Mesendoderm (in vitro differentiated cells): ENCODE data around the gene ZFP92.

Experiments used
- DNase-seq: peaks from one replicate; pipeline ENCODE4 v3.0.0; 2013
- H2AK5ac ChIP-seq: 2 replicates; pipeline ENCODE4 v1.6.1; 2013; ENCODE audit warnings: low read length, inconsistent platforms
- H2BK120ac ChIP-seq: 2 replicates; pipeline ENCODE4 v1.6.1; 2013; ENCODE audit warnings: low read depth, mild to moderate bottlenecking, low read length, moderate library complexity, mixed read lengths
- H2BK15ac ChIP-seq: replicated peaks from 2 replicates; pipeline ENCODE4 v1.6.1; 2013; ENCODE audit warnings: low read depth, mild to moderate bottlenecking, moderate library complexity
- H2BK5ac ChIP-seq: 2 replicates; pipeline ENCODE4 v1.6.1; 2013; ENCODE audit warnings: low read length, inconsistent platforms
- H3K18ac ChIP-seq: 2 replicates; pipeline ENCODE4 v1.6.1; 2013; ENCODE audit warnings: mild to moderate bottlenecking, low read length, mixed read lengths
- H3K23ac ChIP-seq: one replicate; pipeline ENCODE4 v1.6.1; 2013; ENCODE audit warnings: low read length
- H3K27ac ChIP-seq: 2 replicates; pipeline ENCODE4 v1.5.1; 2013; ENCODE audit warnings: low read depth, mild to moderate bottlenecking, inconsistent platforms, low read length, moderate library complexity
- H3K27me3 ChIP-seq: 2 replicates; pipeline ENCODE4 v1.6.1; 2013; ENCODE audit warnings: low read length, control low read depth, mild to moderate bottlenecking, inconsistent platforms; ENCODE audit not compliant: insufficient read depth, poor library complexity
- H3K36me3 ChIP-seq: 2 replicates; pipeline ENCODE4 v1.6.1; 2013; ENCODE audit warnings: low read length, inconsistent platforms; ENCODE audit not compliant: control insufficient read depth, insufficient read depth
- H3K4ac ChIP-seq: one replicate; pipeline ENCODE4 v1.6.1; 2013; ENCODE audit warnings: low read depth, mild to moderate bottlenecking, low read length, moderate library complexity
- H3K4me1 ChIP-seq: 2 replicates; pipeline ENCODE4 v1.6.1; 2013; ENCODE audit warnings: low read depth, low read length, inconsistent platforms; ENCODE audit not compliant: control insufficient read depth
- H3K4me2 ChIP-seq: 2 replicates; pipeline ENCODE4 v1.6.1; 2013; ENCODE audit warnings: low read length
- H3K4me3 ChIP-seq: 2 replicates; pipeline ENCODE4 v1.5.1; 2013; ENCODE audit warnings: mild to moderate bottlenecking, low read length
- H3K56ac ChIP-seq: one replicate; pipeline ENCODE4 v1.6.1; 2013; ENCODE audit warnings: low read length
- H3K79me1 ChIP-seq: 2 replicates; pipeline ENCODE4 v1.6.1; 2013; ENCODE audit warnings: low read length, inconsistent platforms
- H3K79me2 ChIP-seq: 2 replicates; pipeline ENCODE4 v1.6.1; 2013; ENCODE audit warnings: mild to moderate bottlenecking, low read length; ENCODE audit not compliant: control insufficient read depth, insufficient read depth
- H3K9ac ChIP-seq: 2 replicates; pipeline ENCODE4 v1.6.1; 2013; ENCODE audit warnings: low read length, inconsistent platforms
- H4K5ac ChIP-seq: one replicate; pipeline ENCODE4 v1.6.1; 2013; ENCODE audit warnings: low read length
- H4K8ac ChIP-seq: one replicate; pipeline ENCODE4 v1.6.1; 2013; ENCODE audit warnings: low read depth, mild to moderate bottlenecking, control low read depth, low read length, moderate library complexity
- whole genome bisulfite sequencing: extraction: QIAGEN DNeasy Blood & Tissue Kit; methylation state at CpG from one replicate; pipeline ENCODE4 v1.1.7; 2013; ENCODE audit warnings: low lambda C conversion rate, missing lambda C conversion rate; ENCODE audit not compliant: insufficient coverage; ENCODE audit errors: extremely low coverage; 5-methylcytosine and 5-hydroxymethylcytosine counted together

The ZFP92 gene

DNA sequence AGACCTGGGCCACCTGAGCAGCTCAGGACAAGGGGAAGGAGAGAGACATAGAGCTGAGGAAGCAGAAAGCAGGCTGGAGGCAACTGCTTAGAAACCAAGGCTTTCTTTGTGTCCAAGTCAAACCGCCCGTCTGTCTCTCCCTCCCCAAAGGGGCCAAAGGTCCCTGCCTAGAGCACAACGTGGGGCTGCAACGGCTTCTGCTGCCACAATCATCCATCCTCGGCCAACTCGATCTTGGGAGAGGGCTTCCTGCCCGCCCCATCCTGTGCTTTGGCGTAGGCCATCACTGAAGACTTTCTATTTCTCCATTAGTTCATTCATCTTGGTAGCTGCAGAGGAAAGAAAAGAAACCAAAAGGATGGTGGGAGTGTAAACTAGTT lies 36.3 kb downstream of the ZFP92 start:
- no peak overlapping the region for H3K56ac ChIP-seq
- H3K23ac ChIP-seq, result no peak overlapping the region
- no peak overlapping the region for H4K8ac ChIP-seq
- H3K18ac ChIP-seq, result no peak overlapping the region
- H4K5ac ChIP-seq, result no peak overlapping the region
- no peak overlapping the region for H3K9ac ChIP-seq
- no peak overlapping the region for H2BK120ac ChIP-seq
- H2AK5ac ChIP-seq, result no peak overlapping the region
- DNase-seq, result no peak
- no peak overlapping the region for H2BK5ac ChIP-seq
- H3K79me2 ChIP-seq, result no peaks in the 10 kb centered on the region
- no peak overlapping the region for H3K4ac ChIP-seq
- H3K79me1 ChIP-seq, result no peaks in the 10 kb centered on the region
- no peak overlapping the region for H2BK15ac ChIP-seq
- no peak overlapping the region for H3K4me2 ChIP-seq
- no peak overlapping the region for H3K4me3 ChIP-seq
- H3K27ac ChIP-seq, result no peak overlapping the region
- H3K27me3 ChIP-seq, result no peaks in the 10 kb centered on the region
- H3K36me3 ChIP-seq, result no peaks in the 10 kb centered on the region
- H3K4me1 ChIP-seq, result no peaks in the 10 kb centered on the region
- no CpG with 5 or more reads among the region's 8 CpGs for WGBS

DNA sequence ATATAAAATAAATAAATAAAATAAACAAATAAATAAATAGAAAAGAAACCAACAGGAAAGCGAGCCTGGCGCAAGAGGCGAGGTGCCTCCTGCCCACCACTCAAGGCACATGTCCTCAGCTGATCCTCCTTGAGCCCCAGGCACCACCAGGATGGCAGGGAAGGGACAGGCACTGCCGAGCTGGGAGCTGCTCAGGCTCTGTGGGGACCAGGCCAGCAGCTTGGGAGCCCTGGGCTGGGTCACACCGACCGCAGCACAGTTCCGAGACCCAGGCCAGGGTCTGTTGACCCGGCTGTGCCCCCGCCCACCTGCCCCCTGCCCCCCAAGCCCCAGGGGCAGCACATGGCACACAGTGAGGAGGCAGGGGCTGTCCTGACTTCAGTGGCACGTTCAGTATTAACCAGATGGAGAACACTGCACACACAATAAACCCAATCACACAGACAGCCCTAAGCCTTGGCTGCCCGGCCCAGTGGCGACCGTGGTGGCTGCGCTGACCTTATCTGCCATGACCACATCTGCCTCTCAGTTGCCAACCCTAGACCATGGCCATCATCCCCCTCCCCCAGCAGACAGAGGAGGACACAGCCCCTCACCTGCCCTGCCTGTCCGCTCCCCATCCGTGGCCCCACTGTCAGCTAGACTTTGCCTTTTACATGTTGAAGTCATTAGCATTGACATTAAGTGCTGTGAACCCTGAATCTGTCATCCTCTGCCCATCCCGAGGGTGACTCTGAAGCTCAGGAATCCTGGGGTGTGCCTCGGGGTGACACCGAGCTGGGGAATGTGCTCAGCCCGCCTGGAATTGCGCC lies 37.5 kb downstream of the ZFP92 start:
- no peak overlapping the region for H4K5ac ChIP-seq
- no peak overlapping the region for H2BK15ac ChIP-seq
- H2BK120ac ChIP-seq, result no peak overlapping the region
- no peak overlapping the region for H3K18ac ChIP-seq
- no peak overlapping the region for H3K56ac ChIP-seq
- H2AK5ac ChIP-seq, result no peak overlapping the region
- no peak overlapping the region for H3K4ac ChIP-seq
- DNase-seq, result no peak
- no peak overlapping the region for H4K8ac ChIP-seq
- no peak overlapping the region for H3K4me3 ChIP-seq
- H3K4me1 ChIP-seq, result no peaks in the 10 kb centered on the region
- no peaks in the 10 kb centered on the region for H3K79me2 ChIP-seq
- H3K23ac ChIP-seq, result no peak overlapping the region
- H3K27me3 ChIP-seq, result no peaks in the 10 kb centered on the region
- H3K4me2 ChIP-seq, result no peak overlapping the region
- H3K9ac ChIP-seq, result no peak overlapping the region
- H3K36me3 ChIP-seq, result no peaks in the 10 kb centered on the region
- no peaks in the 10 kb centered on the region for H3K79me1 ChIP-seq
- no CpG with 5 or more reads among the region's 21 CpGs for WGBS
- H2BK5ac ChIP-seq, result no peak overlapping the region
- H3K27ac ChIP-seq, result no peak overlapping the region

DNA sequence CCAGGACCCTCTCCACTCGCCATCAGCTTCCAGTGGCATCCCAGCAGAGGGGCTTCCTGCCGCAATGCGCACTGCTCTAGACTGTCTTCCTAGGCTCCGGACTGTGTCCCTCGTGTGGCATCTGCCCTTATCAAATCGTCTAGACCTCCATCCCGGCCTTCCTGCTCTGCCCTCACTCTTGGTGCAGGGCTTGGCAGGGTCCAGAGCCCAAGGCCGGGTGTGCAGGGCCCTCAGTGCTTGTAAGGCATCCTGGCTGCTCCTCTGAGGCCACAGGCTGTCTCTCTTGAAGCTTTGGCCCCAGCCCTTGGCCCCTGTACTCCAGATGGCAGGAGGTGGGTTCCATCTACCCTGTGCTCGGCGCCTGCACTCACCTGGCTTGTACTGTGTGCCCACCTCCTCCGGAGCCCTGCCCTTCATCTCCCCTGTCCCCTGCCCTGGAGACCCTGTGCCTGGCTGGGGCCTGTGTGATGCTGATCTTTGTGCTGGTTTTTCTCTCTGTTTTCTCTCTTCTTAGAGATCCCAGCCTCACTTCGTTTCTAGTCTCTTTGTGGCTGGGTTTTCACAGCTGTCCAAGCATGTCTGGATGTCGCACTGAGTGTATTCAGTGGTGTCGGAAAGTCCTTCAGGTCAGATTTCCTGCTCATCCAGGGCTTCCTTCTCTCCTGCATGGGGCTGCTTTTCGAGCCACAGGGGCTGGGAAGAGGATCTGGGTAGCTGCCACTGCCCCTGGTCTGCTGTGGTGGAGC lies 38.3 kb downstream of the ZFP92 start:
- no peak overlapping the region for H4K8ac ChIP-seq
- no peak overlapping the region for H3K4ac ChIP-seq
- H3K4me1 ChIP-seq, result no peaks in the 10 kb centered on the region
- no peak overlapping the region for H3K4me3 ChIP-seq
- no peak for DNase-seq
- no peak overlapping the region for H3K4me2 ChIP-seq
- no CpG with 5 or more reads among the region's 15 CpGs for WGBS
- H3K18ac ChIP-seq, result no peak overlapping the region
- no peak overlapping the region for H2BK15ac ChIP-seq
- H3K27me3 ChIP-seq, result no peaks in the 10 kb centered on the region
- no peaks in the 10 kb centered on the region for H3K79me2 ChIP-seq
- H3K27ac ChIP-seq, result no peak overlapping the region
- no peak overlapping the region for H3K23ac ChIP-seq
- H3K79me1 ChIP-seq, result no peaks in the 10 kb centered on the region
- no peaks in the 10 kb centered on the region for H3K36me3 ChIP-seq
- H2BK120ac ChIP-seq, result no peak overlapping the region
- H3K9ac ChIP-seq, result no peak overlapping the region
- H3K56ac ChIP-seq, result no peak overlapping the region
- H2AK5ac ChIP-seq, result no peak overlapping the region
- H4K5ac ChIP-seq, result no peak overlapping the region
- no peak overlapping the region for H2BK5ac ChIP-seq

DNA sequence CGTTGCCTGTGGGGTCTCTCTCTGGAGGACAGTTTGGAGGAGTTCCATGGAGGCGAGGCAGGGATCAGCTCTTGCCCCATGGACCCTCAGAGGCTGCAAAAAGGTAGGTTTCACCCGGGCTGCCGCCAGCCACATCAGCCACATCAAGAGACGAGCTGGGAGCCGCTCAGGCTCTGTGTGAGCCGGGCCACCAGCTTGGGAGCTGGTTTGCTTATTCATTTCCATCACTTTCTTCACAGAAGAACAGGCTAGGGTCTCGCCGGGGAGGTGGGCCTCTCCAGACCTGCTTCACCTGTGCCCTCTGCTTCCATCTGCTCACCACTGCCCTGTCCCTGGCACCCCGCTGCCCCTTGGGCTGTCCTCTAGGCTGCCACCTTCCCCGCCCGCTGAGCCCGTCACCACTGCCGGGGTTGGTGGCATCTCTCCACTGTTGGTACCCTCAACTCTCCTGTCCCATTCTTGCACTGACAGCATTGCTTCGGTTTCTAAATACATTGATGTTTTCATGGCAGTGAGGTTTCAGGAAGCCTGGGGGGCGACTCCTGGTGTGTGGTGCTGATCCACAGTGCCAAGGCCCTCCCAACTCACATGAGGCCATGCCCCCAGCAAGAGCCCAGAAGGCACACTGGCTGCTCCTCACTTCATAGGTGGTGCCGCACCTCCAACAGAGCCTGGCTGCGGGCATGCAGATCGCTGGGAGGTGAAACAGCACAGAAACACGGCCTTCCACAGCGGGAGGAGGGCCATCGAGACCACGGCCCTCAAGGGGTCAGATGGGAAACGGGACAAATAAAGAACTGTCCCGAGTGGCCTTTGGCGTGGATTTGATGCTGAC lies 39.1 kb downstream of the ZFP92 start:
- H3K4me1 ChIP-seq, result no peaks in the 10 kb centered on the region
- no peak overlapping the region for H2BK5ac ChIP-seq
- no peak overlapping the region for H2BK120ac ChIP-seq
- no peaks in the 10 kb centered on the region for H3K27me3 ChIP-seq
- no peak overlapping the region for H3K9ac ChIP-seq
- H2BK15ac ChIP-seq, result no peak overlapping the region
- no CpG with 5 or more reads among the region's 26 CpGs for WGBS
- no peak overlapping the region for H3K23ac ChIP-seq
- no peak overlapping the region for H3K18ac ChIP-seq
- H3K56ac ChIP-seq, result no peak overlapping the region
- H3K4ac ChIP-seq, result no peak overlapping the region
- no peak overlapping the region for H4K5ac ChIP-seq
- no peaks in the 10 kb centered on the region for H3K79me2 ChIP-seq
- no peak overlapping the region for H3K4me3 ChIP-seq
- H3K4me2 ChIP-seq, result no peak overlapping the region
- no peaks in the 10 kb centered on the region for H3K79me1 ChIP-seq
- no peak for DNase-seq
- no peaks in the 10 kb centered on the region for H3K36me3 ChIP-seq
- no peak overlapping the region for H2AK5ac ChIP-seq
- H3K27ac ChIP-seq, result no peak overlapping the region
- H4K8ac ChIP-seq, result no peak overlapping the region

DNA sequence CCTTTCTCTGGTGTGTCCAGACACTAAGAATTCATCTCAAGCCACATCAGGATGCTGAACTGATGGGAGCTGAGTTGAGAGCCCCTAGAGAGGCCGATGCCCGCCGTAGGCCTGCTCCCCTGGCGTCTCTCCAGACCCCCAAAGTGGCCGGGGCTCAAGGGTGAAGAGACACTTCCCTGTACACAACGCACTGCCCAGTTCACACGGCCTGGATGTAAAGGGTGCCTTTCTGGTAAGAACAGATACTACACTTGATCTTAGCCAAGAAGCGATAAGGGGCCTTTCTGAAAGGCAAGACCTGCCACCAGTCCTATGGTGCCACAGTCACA lies 39.6 kb downstream of the ZFP92 start:
- Histone ChIP-seq H3K56ac (no peak overlapping the region), H3K27ac (no peak overlapping the region), H3K4me3 (no peak overlapping the region), H4K5ac (no peak overlapping the region), H2AK5ac (no peak overlapping the region), H2BK15ac (no peak overlapping the region), H4K8ac (no peak overlapping the region), H3K23ac (no peak overlapping the region), H3K4me2 (no peak overlapping the region), H3K79me2 (no peaks in the 10 kb centered on the region), H3K79me1 (no peaks in the 10 kb centered on the region), H3K27me3 (no peaks in the 10 kb centered on the region), H3K36me3 (no peaks in the 10 kb centered on the region), H3K18ac (no peak overlapping the region), H3K4ac (no peak overlapping the region), H2BK5ac (no peak overlapping the region), H3K4me1 (no peaks in the 10 kb centered on the region), H3K9ac (no peak overlapping the region), H2BK120ac (no peak overlapping the region)
- no peak for DNase-seq
- no CpG with 5 or more reads among the region's 8 CpGs for WGBS
